HG02610 (cell line): ENCODE results near the gene FKBP14.

ENCODE experiments used
- ATAC-seq: cut with Tn5 transposase; IDR thresholded peaks from one replicate; pipeline ENCODE4 v1.9.1; 2021; ENCODE audit warnings: mild to moderate bottlenecking, moderate library complexity; ENCODE audit not compliant: unreplicated experiment

FKBP14 gene

GRCh38 chr7:30026229-30027064 lies at the start of gene FKBP14:
FKBP14 (minus strand) TSS chr7:30026702; CDS start chr7:30026508, 194 bp downstream.
- ATAC-seq, result peak; percentile 85

- ATAC-seq, result no peak
Measured at GRCh38 chr7:30074422-30075030, 48.0 kb upstream of the FKBP14 start.

GRCh38 chr7:30072735-30073134 lies 46.2 kb upstream of the FKBP14 start:
- ATAC-seq, result no peak

- ATAC-seq, result no peak
Measured at GRCh38 chr7:30070052-30070451, 43.5 kb upstream of the FKBP14 start.

- ATAC-seq, result no peak
Measured at GRCh38 chr7:30069096-30069867, 42.8 kb upstream of the FKBP14 start.

- no peak for ATAC-seq
Measured at GRCh38 chr7:30068117-30068516, 41.6 kb upstream of the FKBP14 start.

GRCh38 chr7:30066687-30067086 lies 40.2 kb upstream of the FKBP14 start:
- no peak for ATAC-seq

GRCh38 chr7:30065746-30066145 lies 39.2 kb upstream of the FKBP14 start:
- no peak for ATAC-seq

GRCh38 chr7:30062587-30062986 lies 36.1 kb upstream of the FKBP14 start:
- ATAC-seq, result peak; percentile 59

- ATAC-seq, result peak; percentile 79
Measured at GRCh38 chr7:30061786-30062185, 35.3 kb upstream of the FKBP14 start.

- ATAC-seq, result no peak
Measured at GRCh38 chr7:30057741-30058140, 31.2 kb upstream of the FKBP14 start.

GRCh38 chr7:30053068-30053467 lies 26.6 kb upstream of the FKBP14 start:
- no peak for ATAC-seq

GRCh38 chr7:30049173-30049572 lies 22.7 kb upstream of the FKBP14 start:
- ATAC-seq, result no peak

GRCh38 chr7:30048582-30048981 lies 22.1 kb upstream of the FKBP14 start:
- no peak for ATAC-seq

GRCh38 chr7:30047124-30047523 lies 20.6 kb upstream of the FKBP14 start:
- ATAC-seq, result no peak

- ATAC-seq, result no peak
Measured at GRCh38 chr7:30046127-30046770, 19.7 kb upstream of the FKBP14 start.

GRCh38 chr7:30041526-30042269 lies 15.2 kb upstream of the FKBP14 start:
- ATAC-seq, result no peak

GRCh38 chr7:30040938-30041337 lies 14.4 kb upstream of the FKBP14 start:
- no peak for ATAC-seq

- ATAC-seq, result no peak
Measured at GRCh38 chr7:30038196-30038980, 11.9 kb upstream of the FKBP14 start.

GRCh38 chr7:30036220-30036619 lies 9.7 kb upstream of the FKBP14 start:
- ATAC-seq, result no peak
